Measurements from ENCODE around the gene GRIP2.

DNA sequence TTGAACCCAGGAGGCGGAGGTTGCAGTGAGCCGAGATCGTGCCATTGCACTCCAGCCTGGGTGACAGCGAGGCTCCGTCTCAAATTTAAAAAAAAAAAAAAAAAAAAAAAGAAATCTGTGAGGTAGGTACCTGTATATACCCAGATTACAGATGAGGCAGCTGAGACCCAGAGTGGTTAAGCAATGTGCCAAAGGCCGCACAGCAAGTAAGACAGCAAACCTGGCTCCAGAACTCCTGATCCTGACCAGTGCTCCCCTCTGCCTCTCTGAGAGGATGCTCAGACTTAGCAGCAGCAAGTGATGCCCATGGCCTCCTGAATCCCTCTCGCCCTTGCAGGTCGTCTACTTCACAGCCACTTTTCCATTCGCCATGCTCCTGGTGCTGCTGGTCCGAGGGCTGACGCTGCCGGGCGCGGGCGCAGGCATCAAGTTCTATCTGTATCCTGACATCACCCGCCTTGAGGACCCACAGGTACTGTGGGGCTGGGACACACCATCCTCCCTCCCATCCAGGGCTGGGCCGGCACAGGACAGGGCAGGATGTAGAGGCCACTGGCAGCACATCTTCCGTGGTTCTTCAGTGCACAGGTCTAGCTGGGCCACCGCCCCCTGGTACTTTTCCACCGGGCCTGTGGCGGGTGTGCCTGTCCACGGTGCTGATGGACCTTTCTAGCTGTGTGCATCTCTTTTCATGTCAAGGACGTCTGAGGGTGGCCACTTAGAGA lies 73.8 kb downstream of the GRIP2 start:
- TF ChIP-seq, protein P1, sequence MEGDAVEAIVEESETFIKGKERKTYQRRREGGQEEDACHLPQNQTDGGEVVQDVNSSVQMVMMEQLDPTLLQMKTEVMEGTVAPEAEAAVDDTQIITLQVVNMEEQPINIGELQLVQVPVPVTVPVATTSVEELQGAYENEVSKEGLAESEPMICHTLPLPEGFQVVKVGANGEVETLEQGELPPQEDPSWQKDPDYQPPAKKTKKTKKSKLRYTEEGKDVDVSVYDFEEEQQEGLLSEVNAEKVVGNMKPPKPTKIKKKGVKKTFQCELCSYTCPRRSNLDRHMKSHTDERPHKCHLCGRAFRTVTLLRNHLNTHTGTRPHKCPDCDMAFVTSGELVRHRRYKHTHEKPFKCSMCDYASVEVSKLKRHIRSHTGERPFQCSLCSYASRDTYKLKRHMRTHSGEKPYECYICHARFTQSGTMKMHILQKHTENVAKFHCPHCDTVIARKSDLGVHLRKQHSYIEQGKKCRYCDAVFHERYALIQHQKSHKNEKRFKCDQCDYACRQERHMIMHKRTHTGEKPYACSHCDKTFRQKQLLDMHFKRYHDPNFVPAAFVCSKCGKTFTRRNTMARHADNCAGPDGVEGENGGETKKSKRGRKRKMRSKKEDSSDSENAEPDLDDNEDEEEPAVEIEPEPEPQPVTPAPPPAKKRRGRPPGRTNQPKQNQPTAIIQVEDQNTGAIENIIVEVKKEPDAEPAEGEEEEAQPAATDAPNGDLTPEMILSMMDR (optimal IDR thresholded peaks at IDR 0.05 in 1 of 3, IDR thresholded peaks at IDR 0.05 in 1 of 3, conservative IDR thresholded peaks at IDR 0.05 in 1 of 3; ENCODE audit: extremely low read depth in 1 of 3, insufficient read depth in 2 of 3, low read length in 3 of 3), result no peak
- TF ChIP-seq EZH2 (IDR thresholded peaks at IDR 0.05; ENCODE audit: low read length), result no peak
